Left lobe of liver (tissue), 2 donors: ENCODE measurements around the gene MXRA7. TPM values are rescaled to one million over a fixed set of nuclear protein-coding genes. Genes with fewer than 3 reads are reported as not detected.

ENCODE experiments used
- ATAC-seq: fragments of 200-7000 bp; cut with Tn5 transposase; one replicate; pipeline ENCODE4 v1.9.1; 2020; ENCODE audit warnings: mild to moderate bottlenecking, moderate library complexity
- DNase-seq: peaks from one replicate; pipeline ENCODE4 v3.0.0-alpha.2; 2020; ENCODE audit warnings: low spot score
- total RNA-seq: library from RNA; stranded (reverse); gene quantifications from one replicate; pipeline ENCODE4 v1.2.1, GENCODE V29; 2021
- donor health status: DM: no; HTN: no; CAD: no; lungs with moderate emphysema.
- donor health status: DM: no; HTN: yes; CAD: no.

Gene MXRA7
- total RNA-seq, 1 donor from 2014 or later = 9.3 TPM

GRCh38 chr17:76697702-76698465 lies 12.9 kb downstream of the MXRA7 start:
- ATAC-seq (no peak), DNase-seq (no peak)

DNA sequence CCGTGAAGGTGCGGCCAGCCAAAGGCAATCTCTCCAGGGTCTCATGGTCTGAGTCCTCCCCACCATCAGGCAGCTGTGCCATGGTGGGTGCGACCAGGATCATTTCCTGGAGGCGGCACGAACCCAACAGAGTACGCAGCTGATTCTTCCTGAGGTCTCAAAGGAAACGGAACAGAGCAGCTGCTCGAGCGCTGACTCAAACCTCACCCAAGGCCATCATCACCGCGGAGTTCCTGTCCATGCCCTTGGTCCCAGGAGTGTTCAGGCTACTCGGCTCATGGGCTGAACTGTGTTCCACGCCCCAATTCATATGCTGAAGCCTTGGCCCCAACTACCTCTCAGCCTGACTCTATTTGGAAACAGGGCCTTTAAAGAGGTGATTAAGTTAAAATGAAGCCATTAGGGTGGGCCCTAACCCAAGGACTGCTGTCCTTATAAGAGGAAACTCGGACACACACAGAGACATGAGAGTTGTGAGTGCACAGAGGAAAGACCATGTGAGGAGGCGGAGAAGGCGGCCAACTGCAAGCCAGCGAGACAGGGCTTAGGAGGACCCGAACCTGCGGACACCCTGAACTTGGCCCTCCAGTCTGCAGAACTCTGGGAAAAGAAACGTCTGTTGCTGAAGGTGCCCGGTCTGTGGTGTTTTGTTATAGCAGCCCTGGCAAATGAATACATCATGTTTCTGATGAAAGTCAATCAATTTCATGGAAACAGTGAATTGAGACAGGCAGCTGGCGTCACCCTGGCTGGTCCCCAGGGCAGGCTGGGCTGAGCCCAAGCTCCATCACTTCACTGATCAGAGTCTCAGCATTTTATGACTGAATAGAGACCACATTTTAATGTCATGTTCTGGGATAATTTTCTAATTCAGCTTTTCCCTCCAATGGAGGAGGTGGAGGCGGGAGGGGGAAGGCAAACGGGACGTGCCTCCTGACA lies 13.7 kb downstream of the MXRA7 start:
- ATAC-seq (peak; percentile 43), DNase-seq (no peak)

DNA sequence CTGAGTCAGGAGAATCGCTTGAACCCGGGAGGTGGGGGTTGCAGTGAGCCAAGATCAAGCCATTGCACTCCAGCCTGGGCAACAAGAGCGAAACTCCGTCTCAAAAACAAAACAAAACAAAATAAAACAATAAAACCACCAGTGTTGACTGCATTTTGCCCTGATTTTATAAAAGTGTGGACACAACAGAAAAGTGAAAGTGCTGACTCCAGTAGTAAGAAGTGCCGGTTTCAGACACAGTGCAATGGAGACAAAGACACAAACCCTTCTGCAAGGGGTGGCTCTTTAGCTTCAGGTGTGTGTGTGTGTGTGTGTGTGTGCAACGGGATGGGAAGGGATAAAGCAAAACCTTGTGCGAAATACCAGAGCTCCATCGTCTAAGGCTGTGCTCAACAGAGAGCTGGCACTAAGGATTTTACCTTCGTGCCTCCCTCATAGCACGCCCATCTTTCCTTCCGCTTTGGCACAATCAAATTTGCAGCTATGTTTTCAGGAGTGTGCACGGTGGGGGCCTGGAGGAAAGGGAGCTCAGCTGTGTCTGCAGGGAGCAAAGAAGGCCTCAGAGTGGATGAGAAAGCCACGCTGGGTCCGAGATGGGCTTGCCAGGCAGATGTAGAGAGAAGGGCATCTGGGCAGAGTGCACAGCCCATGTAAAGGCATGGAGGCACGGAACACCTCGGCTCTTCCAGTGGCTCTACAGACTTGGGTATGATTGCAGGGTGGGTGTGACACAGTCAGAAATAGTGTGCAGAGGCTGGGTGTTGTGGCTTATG lies 15.5 kb downstream of the MXRA7 start:
- no peak for DNase-seq
- ATAC-seq = peak; percentile 36

- no peak for DNase-seq
- ATAC-seq = no peak
Observed at GRCh38 chr17:76691379-76692191, 19.2 kb downstream of the MXRA7 start.

- DNase-seq = no peak
- ATAC-seq = no peak
Observed at GRCh38 chr17:76690596-76691280, 20.0 kb downstream of the MXRA7 start.

DNA sequence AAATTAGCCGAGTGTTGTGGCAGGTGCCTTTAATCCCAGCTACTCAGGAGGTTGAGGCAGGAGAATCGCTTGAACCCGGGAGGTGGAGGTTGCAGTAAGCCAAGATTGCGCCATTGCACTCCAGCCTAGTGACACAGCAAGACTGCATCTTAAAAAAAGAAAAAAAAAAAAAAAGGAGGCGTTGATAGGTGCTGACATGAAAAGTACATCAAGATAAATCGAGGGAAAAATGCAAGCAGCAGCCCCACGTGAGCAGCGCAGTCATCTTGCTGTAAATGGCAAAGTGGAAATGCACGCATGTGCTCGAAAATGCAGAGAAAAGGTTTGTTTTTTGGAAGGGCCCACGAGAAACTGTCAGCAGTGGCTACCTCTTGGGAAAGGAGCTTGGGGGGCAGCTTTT lies 20.9 kb downstream of the MXRA7 start:
- DNase-seq (no peak), ATAC-seq (no peak)

DNA sequence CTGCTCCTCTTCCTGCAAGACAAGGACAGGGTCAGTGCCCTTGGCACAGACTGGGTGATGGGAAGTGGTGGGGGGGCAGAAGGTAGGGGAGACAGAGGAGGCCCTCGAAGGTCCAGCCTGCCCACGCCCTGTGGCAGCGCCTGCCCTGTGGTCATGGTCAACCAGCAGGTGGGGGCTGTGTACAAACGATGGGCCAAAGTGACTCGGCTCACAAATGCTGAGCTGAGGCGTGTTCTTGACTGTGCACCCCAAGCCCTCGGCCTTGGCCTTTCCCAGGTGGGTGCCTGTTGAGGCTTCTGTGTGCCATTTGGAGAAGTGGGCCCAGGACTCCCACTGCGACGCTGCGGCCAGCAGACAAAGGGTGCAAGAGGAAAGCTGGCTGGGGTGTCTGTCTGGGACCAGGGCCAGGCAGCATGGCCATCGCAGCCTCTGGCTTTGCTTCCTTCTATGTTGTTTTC lies 22.6 kb downstream of the MXRA7 start:
- DNase-seq (no peak), ATAC-seq (no peak)

- DNase-seq (no peak), ATAC-seq (no peak)
Observed at GRCh38 chr17:76687298-76688164, 23.2 kb downstream of the MXRA7 start.

GRCh38 chr17:76686538-76687297 lies 24.0 kb downstream of the MXRA7 start:
- DNase-seq = no peak
- ATAC-seq = no peak

GRCh38 chr17:76685846-76686245 lies 24.9 kb downstream of the MXRA7 start:
- peak; percentile 28 for ATAC-seq
- no peak for DNase-seq

- DNase-seq (no peak), ATAC-seq (no peak)
Observed at GRCh38 chr17:76685366-76685765, 25.4 kb downstream of the MXRA7 start.

DNA sequence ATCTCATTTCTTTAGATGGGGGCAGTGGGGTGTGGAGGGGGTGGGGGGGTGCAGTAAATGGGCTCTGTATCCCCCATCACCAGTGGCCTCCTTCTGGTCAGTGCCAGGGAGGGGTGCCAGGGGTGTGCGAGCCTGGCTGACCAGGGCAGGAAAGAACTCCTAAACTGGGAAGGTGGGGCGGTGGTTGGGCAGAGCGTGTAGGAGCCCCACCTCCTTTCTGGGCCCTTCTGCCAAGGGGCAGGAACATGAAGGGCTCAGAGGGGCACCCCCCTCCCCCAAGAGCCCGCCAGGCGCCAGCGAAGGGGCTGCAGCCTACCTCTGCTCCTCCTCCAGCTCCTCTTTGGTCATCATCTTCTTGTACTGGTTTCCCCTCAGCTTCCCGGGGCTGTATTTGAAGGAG lies 26.0 kb downstream of the MXRA7 start:
- ATAC-seq (no peak), DNase-seq (no peak)

- ATAC-seq = no peak
- DNase-seq = no peak
Observed at GRCh38 chr17:76683921-76684745, 26.6 kb downstream of the MXRA7 start.

DNA sequence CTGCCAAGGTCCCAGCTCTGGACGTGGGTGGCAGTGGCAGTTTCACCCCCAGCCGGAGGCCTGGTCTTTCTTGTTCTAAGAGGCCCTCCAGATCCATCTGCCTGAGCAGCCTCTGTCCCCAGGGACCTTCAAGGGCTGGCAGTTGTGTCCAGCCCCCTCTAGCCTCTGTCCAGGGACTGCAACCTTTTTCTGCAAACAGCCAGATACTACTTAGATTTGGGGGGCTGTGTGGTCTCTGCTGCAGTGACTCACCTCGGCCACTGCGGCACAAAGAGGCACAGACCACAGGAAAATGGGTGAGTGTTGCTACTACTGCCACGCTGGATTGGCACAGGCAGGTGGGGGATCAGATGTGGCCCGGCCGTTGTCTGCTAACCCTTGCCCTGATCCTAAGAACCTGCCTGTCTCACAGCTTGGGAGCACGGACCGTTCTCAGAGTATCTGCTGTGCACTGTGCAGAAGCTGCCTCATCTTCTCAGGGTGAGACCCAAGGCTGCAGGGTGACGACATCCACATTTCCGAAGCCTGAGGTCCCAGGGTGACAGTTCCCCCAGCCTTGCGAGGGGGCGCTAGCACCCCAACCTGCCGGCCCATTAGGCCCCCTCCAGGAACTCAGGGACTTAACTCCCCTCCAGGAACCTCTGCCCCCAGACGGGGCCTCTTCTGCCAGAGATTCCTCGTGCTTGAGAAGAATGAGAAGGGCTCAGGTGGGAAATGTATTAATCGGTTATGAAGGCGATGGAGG lies 27.6 kb downstream of the MXRA7 start:
- ATAC-seq (no peak), DNase-seq (no peak)

GRCh38 chr17:76682296-76682695 lies 28.5 kb downstream of the MXRA7 start:
- DNase-seq (no peak), ATAC-seq (no peak)
